Glomerular endothelial cell (primary cell): ENCODE results near the gene SPINK13. TPM values are rescaled to one million over a fixed set of nuclear protein-coding genes. Genes with fewer than 3 reads are reported as not detected.
"Not testable (repeated sequence)": the region's sequence is repeated elsewhere in the genome, so short reads cannot be mapped to it uniquely, and the experiment has no call there.

Source experiments
- DNase-seq: peaks from one replicate; pipeline ENCODE4 v3.0.0-alpha.2; 2011; ENCODE audit warnings: low read depth, low spot score; ENCODE audit errors: extremely low read depth
- total RNA-seq: library from RNA; depleted of rRNA; stranded (reverse); fragments of >200 nt; gene quantifications from 2 replicates; pipeline ENCODE4 v1.2.3, GENCODE V29; 2015

The SPINK13 gene
- total RNA-seq = not detected in 2 replicates

- DNase-seq = peak; percentile 22
Observed at GRCh38 chr5:148268566-148268965, at the start of gene SPINK13. SPINK13 (plus strand) TSS chr5:148268794; CDS start chr5:148270073, 1,279 bp downstream.

- DNase-seq = no peak
Observed at GRCh38 chr5:148221508-148221907, 47.1 kb upstream of the SPINK13 start.

DNA sequence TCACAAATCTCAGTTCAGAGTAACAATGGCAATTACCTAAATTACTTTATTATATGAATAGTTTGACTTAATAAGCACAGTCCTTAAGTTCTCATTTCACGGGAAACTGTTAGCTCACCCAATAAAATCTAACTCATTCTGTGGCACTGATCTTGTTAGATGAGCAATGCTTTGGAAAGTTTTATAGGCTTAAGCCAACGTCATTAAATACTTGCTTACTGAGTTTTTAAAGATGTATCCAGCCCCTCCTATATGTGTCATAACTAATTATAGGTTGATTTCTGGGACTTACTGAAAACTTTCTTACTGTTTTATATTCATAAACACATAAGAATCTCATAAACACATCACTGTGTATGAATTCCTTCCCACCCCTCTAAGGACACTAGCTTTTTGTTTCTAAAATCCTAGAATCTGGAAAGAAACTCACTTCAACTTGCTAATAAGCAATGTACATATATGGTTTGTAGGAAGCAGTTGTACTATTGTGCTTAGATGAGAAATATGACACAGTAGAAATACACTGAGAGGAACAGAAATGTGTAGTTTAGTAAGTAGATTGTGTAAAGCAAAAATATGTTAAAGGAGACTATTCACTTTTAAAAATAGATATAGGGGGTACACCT, 44.4 kb upstream of the SPINK13 start:
- DNase-seq = no peak

GRCh38 chr5:148228392-148228984, 40.1 kb upstream of the SPINK13 start:
- DNase-seq = no peak

GRCh38 chr5:148229840-148230239, 38.8 kb upstream of the SPINK13 start:
- no peak for DNase-seq

DNA sequence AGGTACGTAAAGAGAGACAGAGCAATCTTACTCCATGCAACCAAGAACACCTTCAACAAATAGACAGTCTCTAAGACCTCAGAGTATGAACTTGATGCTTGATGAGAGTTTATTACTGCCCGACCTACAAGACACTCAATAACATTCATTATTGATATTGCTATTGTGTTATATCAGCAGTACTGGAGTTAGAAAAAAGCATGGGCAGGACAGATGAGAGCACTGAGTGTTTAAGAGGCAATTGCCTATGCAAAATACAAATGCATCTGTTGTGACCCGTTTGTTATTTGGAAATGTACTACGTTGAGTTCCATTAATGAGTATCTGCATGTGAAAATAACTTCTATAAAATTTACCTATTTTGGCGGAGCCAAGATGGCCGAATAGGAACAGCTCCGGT, 38.4 kb upstream of the SPINK13 start:
- DNase-seq = no peak

DNA sequence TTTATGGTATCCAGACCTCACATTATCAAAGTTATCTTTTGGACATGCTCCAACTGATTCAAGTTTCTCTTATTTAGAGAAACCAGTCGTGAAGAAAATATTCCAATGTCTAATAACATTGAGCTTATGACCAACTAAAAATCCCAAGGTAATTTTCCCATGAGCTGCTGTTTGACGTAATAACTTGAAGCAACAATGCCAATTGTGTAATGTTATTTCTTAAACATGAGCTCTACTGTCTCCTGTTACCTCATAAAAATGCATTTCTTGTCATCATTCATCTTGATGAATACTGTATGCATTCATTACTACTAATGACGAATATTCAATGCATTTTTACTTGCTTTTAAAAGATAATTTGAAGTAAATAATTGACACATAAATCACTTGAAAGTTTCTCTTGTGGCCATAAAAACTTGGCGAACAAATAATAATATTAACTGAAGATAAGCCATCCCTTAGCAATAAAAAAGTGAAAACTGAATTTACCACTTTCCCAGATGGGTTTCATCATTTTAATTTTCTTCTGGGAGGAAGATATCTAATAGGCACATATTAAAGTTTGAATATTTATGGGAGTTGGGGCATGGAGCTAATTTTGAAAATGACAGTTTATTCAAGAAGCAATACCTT, 30.7 kb upstream of the SPINK13 start:
- DNase-seq = no peak

DNA sequence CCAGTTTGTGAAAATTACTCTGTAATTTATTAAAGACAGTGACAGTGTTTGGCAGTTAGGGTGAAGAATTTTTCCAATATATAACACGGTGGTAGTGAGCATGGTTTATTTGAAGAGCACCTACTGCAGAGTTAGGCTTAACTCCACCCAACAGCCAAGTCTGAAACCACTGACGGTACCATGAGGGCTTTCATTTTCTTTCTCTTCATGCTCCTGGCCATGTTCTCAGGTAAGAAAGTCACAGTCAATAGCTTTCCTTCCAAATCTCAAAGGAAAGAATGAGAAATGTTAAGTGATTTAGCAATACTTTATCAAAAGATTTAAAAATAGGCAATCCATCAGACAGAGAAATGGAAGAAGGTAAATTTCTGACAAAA, 30.2 kb upstream of the SPINK13 start, which contains the start of gene MARCOL:
Gene MARCOL, plus strand, starts transcription at position 108 of the 377 bp plus-strand sequence. Its CDS starts 73 bp downstream, at position 181.
- no peak for DNase-seq

GRCh38 chr5:148248894-148249293, 19.7 kb upstream of the SPINK13 start:
- DNase-seq = no peak

- no peak for DNase-seq
Observed at GRCh38 chr5:148255456-148255855, 13.1 kb upstream of the SPINK13 start.

DNA sequence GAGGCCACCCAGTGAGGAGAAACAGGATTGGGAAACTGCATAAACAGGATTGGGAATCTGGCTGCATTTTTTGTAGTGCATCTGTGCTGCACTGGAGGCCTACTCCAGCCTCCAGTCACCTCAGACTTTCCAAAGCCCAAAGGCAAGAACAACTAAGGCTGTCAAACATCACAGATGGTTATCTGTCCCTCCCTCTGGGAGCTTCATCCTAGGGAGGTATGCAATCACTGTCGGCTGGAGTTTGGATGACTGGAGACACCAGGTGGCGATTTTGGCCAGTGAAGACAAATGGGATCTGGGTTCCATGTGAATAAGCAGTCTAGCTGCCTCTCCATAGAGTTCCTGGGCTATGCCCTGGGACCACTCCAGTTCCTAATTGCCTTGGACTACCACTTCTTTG, 9.3 kb upstream of the SPINK13 start:
- no peak for DNase-seq

GRCh38 chr5:148261221-148261620, 7.4 kb upstream of the SPINK13 start:
- DNase-seq = no peak

GRCh38 chr5:148267962-148268361, 632 bp upstream of the SPINK13 start:
- no peak for DNase-seq

DNA sequence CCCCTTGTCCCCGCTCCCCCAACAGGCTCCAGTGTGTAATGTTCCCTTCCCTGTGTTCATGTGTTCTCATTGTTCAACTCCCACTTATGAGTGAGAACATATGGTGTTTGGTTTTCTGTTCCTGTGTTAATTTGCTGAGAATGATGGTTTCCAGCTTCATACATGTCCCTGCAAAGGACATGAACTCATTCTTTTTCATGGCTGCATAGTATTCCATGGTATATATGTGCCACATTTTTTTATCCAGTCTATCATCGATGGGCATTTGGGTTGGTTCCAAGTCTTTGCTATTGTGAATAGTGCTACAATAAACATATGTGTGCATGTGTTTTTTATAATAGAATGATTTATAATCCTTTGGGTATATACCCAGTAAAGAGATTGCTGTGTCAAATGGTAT, 6.5 kb downstream of the SPINK13 start:
- DNase-seq = not testable (repeated sequence)

- not testable (repeated sequence) for DNase-seq
Observed at GRCh38 chr5:148280893-148281292, 12.3 kb downstream of the SPINK13 start.

GRCh38 chr5:148281336-148281735, 12.7 kb downstream of the SPINK13 start:
- DNase-seq = not testable (repeated sequence)

- DNase-seq = no peak
Observed at GRCh38 chr5:148290271-148291195, 21.9 kb downstream of the SPINK13 start.

GRCh38 chr5:148297731-148298130, 29.1 kb downstream of the SPINK13 start:
- DNase-seq = no peak

GRCh38 chr5:148306446-148306845, 37.9 kb downstream of the SPINK13 start:
- no peak for DNase-seq

- no peak for DNase-seq
Observed at GRCh38 chr5:148309019-148309418, 40.4 kb downstream of the SPINK13 start.

- DNase-seq = no peak
Observed at GRCh38 chr5:148309746-148310145, 41.2 kb downstream of the SPINK13 start.
